Fibroblast of lung (primary cell): Measurements from ENCODE around the gene MYL10. TPM values are rescaled to one million over a fixed set of nuclear protein-coding genes. Genes with fewer than 3 reads are reported as not detected.

Experiments
- DNase-seq, 2 donors: peaks; one replicate each; pipeline versions ENCODE4 v3.0.0 to v3.0.0-alpha.2; 2010; ENCODE audit warnings: low read depth in 2 of 2
- H2AFZ ChIP-seq: 2 replicates; pipeline ENCODE4 v1.5.1; 2012; ENCODE audit warnings: low read length, control low read depth, inconsistent platforms
- H3K27ac ChIP-seq: 2 replicates; pipeline ENCODE4 v1.5.1; 2011; ENCODE audit warnings: low read length, control low read depth; ENCODE audit not compliant: insufficient read depth
- H3K27me3 ChIP-seq: 2 replicates; pipeline ENCODE4 v1.5.1; 2011; ENCODE audit warnings: mild to moderate bottlenecking, low read length; ENCODE audit not compliant: control insufficient read depth, insufficient read depth
- H3K36me3 ChIP-seq: 2 replicates; pipeline ENCODE4 v1.5.1; 2011; ENCODE audit warnings: low read length; ENCODE audit not compliant: control insufficient read depth, insufficient read depth
- H3K4me1 ChIP-seq: 2 replicates; pipeline ENCODE4 v1.5.1; 2011; ENCODE audit warnings: low read length; ENCODE audit not compliant: control insufficient read depth, insufficient read depth; ENCODE audit errors: extremely low read depth
- H3K4me2 ChIP-seq: 2 replicates; pipeline ENCODE4 v1.5.1; 2011; ENCODE audit warnings: low read length, control low read depth; ENCODE audit not compliant: insufficient read depth; ENCODE audit errors: extremely low read depth
- H3K4me3 ChIP-seq, 4 experiments: fragments of 200-600 bp in 1 of 4; sonication (generic) in 1 of 4; replicated peaks in 1 of 4; 2 replicates each; pipeline ENCODE4 v1.5.1; 2011 to 2016; ENCODE audit warnings: low read length in 4 of 4, low read depth in 3 of 4, mild to moderate bottlenecking in 3 of 4, control low read depth in 2 of 4, inconsistent platforms in 1 of 4, mixed read lengths in 1 of 4; ENCODE audit not compliant: insufficient read depth in 1 of 4; ENCODE audit errors: control extremely low read depth in 1 of 4
- H3K79me2 ChIP-seq: 2 replicates; pipeline ENCODE4 v1.5.1; 2012; ENCODE audit warnings: mild to moderate bottlenecking, low read length, inconsistent platforms; ENCODE audit not compliant: control insufficient read depth, insufficient read depth
- H3K9ac ChIP-seq: 2 replicates; pipeline ENCODE4 v1.5.1; 2011; ENCODE audit warnings: mild to moderate bottlenecking, low read length, control low read depth; ENCODE audit not compliant: insufficient read depth
- H3K9me3 ChIP-seq: 2 replicates; pipeline ENCODE4 v1.5.1; 2012; ENCODE audit warnings: low read depth, low read length; ENCODE audit not compliant: control insufficient read depth, insufficient read depth
- H4K20me1 ChIP-seq: 2 replicates; pipeline ENCODE4 v1.5.1; 2011; ENCODE audit warnings: low read length; ENCODE audit not compliant: control insufficient read depth, insufficient read depth; ENCODE audit errors: extremely low read depth
- EZH2 ChIP-seq: IDR thresholded peaks from 2 replicates; pipeline ENCODE4 v1.5.1; 2012; ENCODE audit warnings: low read length, control low read depth, mild to moderate bottlenecking; ENCODE audit errors: missing control alignments
- polyA plus RNA-seq, 2 donors: library from polyadenylated mRNA; depleted of rRNA in 1 of 2; stranded (reverse) in 1 of 2; unstranded in 1 of 2; fragments of >200 nt; gene quantifications; 2 replicates each; pipeline ENCODE4 v1.2.1, GENCODE V29; 2011 to 2012; ENCODE audit warnings: missing spikeins in 1 of 2
- total RNA-seq: library from RNA; depleted of rRNA; stranded (reverse); fragments of >200 nt; gene quantifications from 2 replicates; pipeline ENCODE4 v1.2.1, GENCODE V29; 2014
- TF ChIP-seq, protein P1 (sequence below), 2 donors: IDR thresholded peaks in 1 of 2; conservative IDR thresholded peaks in 1 of 2; 1 replicate in 1 of 2; 2 replicates in 1 of 2; pipeline ENCODE4 v1.5.1; 2011 to 2012; ENCODE audit warnings: low read length in 2 of 2, control low read depth in 1 of 2, inconsistent platforms in 1 of 2, low read depth in 1 of 2, mild to moderate bottlenecking in 1 of 2

Gene MYL10
- total and polyA plus RNA-seq, 2 donors (not counting 1 experiment from before 2014, with no cell fraction given): not detected

DNA sequence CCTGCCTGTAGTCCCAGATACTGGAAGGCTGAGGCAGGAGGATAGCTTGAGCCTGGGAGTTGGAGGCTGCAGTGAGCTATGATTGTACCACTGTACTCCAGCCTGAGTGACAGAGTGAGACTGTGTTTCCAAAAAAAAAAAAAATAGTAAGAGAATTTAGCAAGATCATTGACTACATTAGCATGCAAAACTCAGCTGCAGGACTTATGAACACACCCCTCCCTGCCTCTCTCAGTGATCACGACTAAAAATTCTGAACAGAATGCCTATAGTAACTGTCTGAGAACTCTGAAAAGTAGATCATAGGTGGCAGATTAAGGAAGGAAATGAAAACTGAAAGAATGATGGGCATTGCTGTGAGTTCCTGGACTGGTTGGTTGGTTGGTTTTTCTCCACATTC is 50.5 kb downstream of the MYL10 start:
- peaks cover 2% of the 10 kb centered on the region for H3K27me3 ChIP-seq
- no peak overlapping the region for H2AFZ ChIP-seq

DNA sequence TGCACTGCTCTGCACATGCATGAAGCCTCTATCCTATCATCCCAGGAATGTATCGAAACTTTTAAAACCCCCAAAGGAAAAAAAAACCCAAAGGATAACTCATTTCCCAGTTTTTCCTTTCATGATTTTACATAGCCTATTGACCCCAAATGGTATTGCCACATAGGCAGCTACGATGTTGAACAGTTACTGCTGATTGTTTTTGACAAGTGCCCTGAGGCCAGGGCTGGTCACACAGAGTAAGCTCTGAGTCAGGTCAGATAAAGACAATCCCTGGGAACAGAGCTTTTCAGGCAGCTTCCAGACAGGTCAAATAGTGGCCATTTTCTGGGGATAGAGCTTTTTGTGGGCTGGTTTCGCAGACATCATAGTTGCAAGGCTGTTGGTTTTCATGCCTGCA is 52.1 kb downstream of the MYL10 start:
- H2AFZ ChIP-seq: no peak overlapping the region
- no peak overlapping the region for H3K4me3 ChIP-seq
- no peaks in the 10 kb centered on the region for H3K79me2 ChIP-seq
- no peak for TF ChIP-seq EZH2
- TF ChIP-seq, protein P1, sequence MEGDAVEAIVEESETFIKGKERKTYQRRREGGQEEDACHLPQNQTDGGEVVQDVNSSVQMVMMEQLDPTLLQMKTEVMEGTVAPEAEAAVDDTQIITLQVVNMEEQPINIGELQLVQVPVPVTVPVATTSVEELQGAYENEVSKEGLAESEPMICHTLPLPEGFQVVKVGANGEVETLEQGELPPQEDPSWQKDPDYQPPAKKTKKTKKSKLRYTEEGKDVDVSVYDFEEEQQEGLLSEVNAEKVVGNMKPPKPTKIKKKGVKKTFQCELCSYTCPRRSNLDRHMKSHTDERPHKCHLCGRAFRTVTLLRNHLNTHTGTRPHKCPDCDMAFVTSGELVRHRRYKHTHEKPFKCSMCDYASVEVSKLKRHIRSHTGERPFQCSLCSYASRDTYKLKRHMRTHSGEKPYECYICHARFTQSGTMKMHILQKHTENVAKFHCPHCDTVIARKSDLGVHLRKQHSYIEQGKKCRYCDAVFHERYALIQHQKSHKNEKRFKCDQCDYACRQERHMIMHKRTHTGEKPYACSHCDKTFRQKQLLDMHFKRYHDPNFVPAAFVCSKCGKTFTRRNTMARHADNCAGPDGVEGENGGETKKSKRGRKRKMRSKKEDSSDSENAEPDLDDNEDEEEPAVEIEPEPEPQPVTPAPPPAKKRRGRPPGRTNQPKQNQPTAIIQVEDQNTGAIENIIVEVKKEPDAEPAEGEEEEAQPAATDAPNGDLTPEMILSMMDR (conservative IDR thresholded peaks at IDR 0.05 in 1 of 2, IDR thresholded peaks at IDR 0.05 in 1 of 2; ENCODE audit: low read depth in 1 of 2, low read length in 2 of 2): no peak
- H3K4me1 ChIP-seq: no peaks in the 10 kb centered on the region
- no peaks in the 10 kb centered on the region for H3K36me3 ChIP-seq
- H3K27me3 ChIP-seq: peaks cover 2% of the 10 kb centered on the region
- H3K27ac ChIP-seq: no peak overlapping the region
- H4K20me1 ChIP-seq: no peaks in the 10 kb centered on the region
- no peak overlapping the region for H3K4me2 ChIP-seq
- H3K9ac ChIP-seq: no peak overlapping the region
- H3K9me3 ChIP-seq: no peaks in the 10 kb centered on the region
- no peak for DNase-seq

More for the DNA sequence above, 50.5 kb downstream of the MYL10 start:
- Histone ChIP-seq H3K36me3 (no peaks in the 10 kb centered on the region), H3K9ac (no peak overlapping the region), H3K4me1 (no peaks in the 10 kb centered on the region), H3K9me3 (no peaks in the 10 kb centered on the region), H3K79me2 (no peaks in the 10 kb centered on the region), H4K20me1 (no peaks in the 10 kb centered on the region), H3K4me3 (no peak overlapping the region), H3K4me2 (no peak overlapping the region), H3K27ac (no peak overlapping the region)
- DNase-seq: no peak
- no peak for TF ChIP-seq EZH2
- TF ChIP-seq, protein P1 (conservative IDR thresholded peaks at IDR 0.05 in 1 of 2, IDR thresholded peaks at IDR 0.05 in 1 of 2; ENCODE audit: low read depth in 1 of 2, low read length in 2 of 2): no peak

DNA sequence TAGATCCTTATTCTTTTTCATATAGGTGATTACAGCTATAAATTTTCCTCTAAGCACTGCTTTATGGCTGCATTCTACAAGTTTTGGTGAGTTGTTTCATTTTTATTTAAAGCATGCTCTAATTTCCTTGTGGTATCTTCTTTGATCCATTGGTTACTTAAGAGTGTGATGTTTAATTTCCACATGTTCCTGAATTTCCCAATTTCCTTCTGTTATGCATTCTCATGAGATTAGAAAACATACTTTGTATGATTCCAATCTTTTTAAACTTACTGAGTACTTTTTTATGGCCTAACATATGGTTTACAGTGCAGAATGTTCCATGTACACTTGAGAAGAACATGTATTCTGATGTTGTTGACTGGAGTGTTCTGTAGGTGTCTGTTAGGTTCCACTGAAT is 53.4 kb downstream of the MYL10 start:
- DNase-seq: peak in 1 of 2 donors; percentile 11
- Histone ChIP-seq H3K36me3 (no peaks in the 10 kb centered on the region), H3K4me1 (no peaks in the 10 kb centered on the region), H3K4me2 (no peak overlapping the region), H2AFZ (no peak overlapping the region), H4K20me1 (no peaks in the 10 kb centered on the region), H3K27ac (no peak overlapping the region), H3K4me3 (no peak overlapping the region), H3K9ac (no peak overlapping the region), H3K79me2 (no peaks in the 10 kb centered on the region), H3K9me3 (no peaks in the 10 kb centered on the region), H3K27me3 (peaks cover 2% of the 10 kb centered on the region)
- TF ChIP-seq, protein P1 (conservative IDR thresholded peaks at IDR 0.05 in 1 of 2, IDR thresholded peaks at IDR 0.05 in 1 of 2; ENCODE audit: low read depth in 1 of 2, low read length in 2 of 2): no peak
- no peak for TF ChIP-seq EZH2
